ENCODE results near the gene COPE. TPM values are rescaled to one million over a fixed set of nuclear protein-coding genes. Genes with fewer than 3 reads are reported as not detected.

The COPE gene
- polyA plus RNA-seq, 1 donor (not counting 4 experiments of a cell fraction or from before 2014, with no cell fraction given): 109 TPM

DNA sequence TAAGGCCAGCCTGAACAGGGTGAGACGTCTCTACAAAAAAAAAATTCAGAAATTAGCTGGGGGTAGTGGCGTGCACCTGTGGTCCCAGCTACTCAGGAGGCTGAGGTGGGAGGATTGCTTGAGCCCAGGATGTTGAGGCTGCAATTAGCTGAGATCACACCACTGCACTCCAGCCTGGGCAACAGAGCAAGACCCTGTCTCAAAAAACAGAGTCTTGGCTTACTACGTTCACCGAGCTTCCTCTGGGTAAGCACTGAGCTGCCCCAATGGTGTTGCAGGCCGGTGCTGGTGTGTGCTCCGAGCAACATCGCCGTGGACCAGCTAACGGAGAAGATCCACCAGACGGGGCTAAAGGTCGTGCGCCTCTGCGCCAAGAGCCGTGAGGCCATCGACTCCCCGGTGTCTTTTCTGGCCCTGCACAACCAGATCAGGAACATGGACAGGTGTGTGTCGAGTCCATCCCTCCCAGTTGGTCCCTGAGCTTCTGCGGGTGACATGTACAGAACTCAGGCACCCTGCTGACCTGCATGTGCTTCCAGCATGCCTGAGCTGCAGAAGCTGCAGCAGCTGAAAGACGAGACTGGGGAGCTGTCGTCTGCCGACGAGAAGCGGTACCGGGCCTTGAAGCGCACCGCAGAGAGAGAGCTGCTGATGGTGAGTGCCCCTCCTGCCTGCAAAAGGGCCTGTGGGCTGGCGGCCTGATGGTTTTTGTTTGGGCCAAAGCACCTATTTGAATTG, 63.4 kb downstream of the COPE start:
- H3K79me2 ChIP-seq (ENCODE audit: control insufficient read depth, insufficient read depth, low read length): peaks cover 29% of the 10 kb centered on the region
- peaks cover 51 to 87% of the 10 kb centered on the region in 2 experiments for H3K36me3 ChIP-seq (ENCODE audit: control insufficient read depth in 2 of 2, extremely low read depth in 1 of 2, insufficient read depth in 2 of 2, low read length in 2 of 2)
- no peaks in the 10 kb centered on the region for H3K9me3 ChIP-seq (ENCODE audit: control insufficient read depth, low read depth, low read length)
- H2AFZ ChIP-seq (ENCODE audit: control insufficient read depth, low read length): no peak overlapping the region
- FAIRE-seq (no peak), DNase-seq (ENCODE audit: low read depth, low spot score) (no peak)
- H4K20me1 ChIP-seq (ENCODE audit: control insufficient read depth, extremely low read depth, insufficient read depth, low read length): peaks cover 14% of the 10 kb centered on the region
- H3K27ac ChIP-seq (ENCODE audit: control insufficient read depth, insufficient read depth, low read length): no peak overlapping the region
- H3K4me2 ChIP-seq (ENCODE audit: control insufficient read depth, extremely low read depth, insufficient read depth, low read depth, low read length): no peak overlapping the region
- dilution Hi-C loops (cut with MboI; ENCODE audit: extremely low pct_ligation_motif_present, low sequenced_read_pairs): no loop called here
- TF ChIP-seq, protein P1, sequence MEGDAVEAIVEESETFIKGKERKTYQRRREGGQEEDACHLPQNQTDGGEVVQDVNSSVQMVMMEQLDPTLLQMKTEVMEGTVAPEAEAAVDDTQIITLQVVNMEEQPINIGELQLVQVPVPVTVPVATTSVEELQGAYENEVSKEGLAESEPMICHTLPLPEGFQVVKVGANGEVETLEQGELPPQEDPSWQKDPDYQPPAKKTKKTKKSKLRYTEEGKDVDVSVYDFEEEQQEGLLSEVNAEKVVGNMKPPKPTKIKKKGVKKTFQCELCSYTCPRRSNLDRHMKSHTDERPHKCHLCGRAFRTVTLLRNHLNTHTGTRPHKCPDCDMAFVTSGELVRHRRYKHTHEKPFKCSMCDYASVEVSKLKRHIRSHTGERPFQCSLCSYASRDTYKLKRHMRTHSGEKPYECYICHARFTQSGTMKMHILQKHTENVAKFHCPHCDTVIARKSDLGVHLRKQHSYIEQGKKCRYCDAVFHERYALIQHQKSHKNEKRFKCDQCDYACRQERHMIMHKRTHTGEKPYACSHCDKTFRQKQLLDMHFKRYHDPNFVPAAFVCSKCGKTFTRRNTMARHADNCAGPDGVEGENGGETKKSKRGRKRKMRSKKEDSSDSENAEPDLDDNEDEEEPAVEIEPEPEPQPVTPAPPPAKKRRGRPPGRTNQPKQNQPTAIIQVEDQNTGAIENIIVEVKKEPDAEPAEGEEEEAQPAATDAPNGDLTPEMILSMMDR (optimal IDR thresholded peaks at IDR 0.05 in 1 of 3, IDR thresholded peaks at IDR 0.05 in 1 of 3, conservative IDR thresholded peaks at IDR 0.05 in 1 of 3; ENCODE audit: extremely low read depth in 1 of 3, insufficient read depth in 2 of 3, low read length in 3 of 3): no peak
- TF ChIP-seq EZH2 (IDR thresholded peaks at IDR 0.05; ENCODE audit: low read length): no peak
- no peak overlapping the region for H3K4me3 ChIP-seq (ENCODE audit: control insufficient read depth in 2 of 3, extremely low read depth in 1 of 3, insufficient read depth in 2 of 3, low read depth in 1 of 3, low read length in 3 of 3)
- H3K9me1 ChIP-seq (ENCODE audit: control insufficient read depth, extremely low read depth, insufficient read depth, low read length): no peaks in the 10 kb centered on the region
- no peak overlapping the region for H3K9ac ChIP-seq (ENCODE audit: control insufficient read depth, extremely low read depth, insufficient read depth, low read length)
- H3K27me3 ChIP-seq (ENCODE audit: control insufficient read depth, extremely low read depth, insufficient read depth, low read length): no peaks in the 10 kb centered on the region
- H3K4me1 ChIP-seq (ENCODE audit: control insufficient read depth, extremely low read depth, insufficient read depth, low read length): peaks cover 3% of the 10 kb centered on the region

DNA sequence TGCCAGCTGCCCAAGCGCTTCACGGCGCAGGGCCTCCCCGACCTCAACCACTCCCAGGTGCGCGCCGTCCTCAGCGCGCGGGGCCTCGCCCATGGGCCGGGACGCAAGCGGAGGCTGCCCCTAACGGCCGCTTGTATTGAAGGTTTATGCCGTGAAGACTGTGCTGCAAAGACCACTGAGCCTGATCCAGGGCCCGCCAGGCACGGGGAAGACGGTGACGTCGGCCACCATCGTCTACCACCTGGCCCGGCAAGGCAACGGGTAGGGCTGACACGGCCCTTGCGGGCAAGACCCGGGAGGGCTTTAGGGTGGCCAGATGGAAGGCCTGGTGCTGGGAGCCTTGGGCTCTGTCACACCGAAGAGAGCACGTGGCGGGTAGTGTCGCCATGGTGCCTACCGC, 64.2 kb downstream of the COPE start:
- Histone ChIP-seq H3K36me3 (ENCODE audit: control insufficient read depth in 2 of 2, extremely low read depth in 1 of 2, insufficient read depth in 2 of 2, low read length in 2 of 2) (peaks cover 50 to 85% of the 10 kb centered on the region in 2 experiments), H3K27ac (ENCODE audit: control insufficient read depth, insufficient read depth, low read length) (no peak overlapping the region), H3K4me3 (ENCODE audit: control insufficient read depth in 2 of 3, extremely low read depth in 1 of 3, insufficient read depth in 2 of 3, low read depth in 1 of 3, low read length in 3 of 3) (no peak overlapping the region), H3K9me3 (ENCODE audit: control insufficient read depth, low read depth, low read length) (no peaks in the 10 kb centered on the region), H4K20me1 (ENCODE audit: control insufficient read depth, extremely low read depth, insufficient read depth, low read length) (peaks cover 17% of the 10 kb centered on the region), H3K9me1 (ENCODE audit: control insufficient read depth, extremely low read depth, insufficient read depth, low read length) (no peaks in the 10 kb centered on the region), H2AFZ (ENCODE audit: control insufficient read depth, low read length) (no peak overlapping the region), H3K9ac (ENCODE audit: control insufficient read depth, extremely low read depth, insufficient read depth, low read length) (no peak overlapping the region), H3K4me1 (ENCODE audit: control insufficient read depth, extremely low read depth, insufficient read depth, low read length) (peaks cover 11% of the 10 kb centered on the region), H3K4me2 (ENCODE audit: control insufficient read depth, extremely low read depth, insufficient read depth, low read depth, low read length) (no peak overlapping the region), H3K79me2 (ENCODE audit: control insufficient read depth, insufficient read depth, low read length) (peaks cover 34% of the 10 kb centered on the region), H3K27me3 (ENCODE audit: control insufficient read depth, extremely low read depth, insufficient read depth, low read length) (no peaks in the 10 kb centered on the region)
- dilution Hi-C loops (cut with MboI; ENCODE audit: extremely low pct_ligation_motif_present, low sequenced_read_pairs): no loop called here
- FAIRE-seq (no peak), DNase-seq (ENCODE audit: low read depth, low spot score) (no peak)
- no peak for TF ChIP-seq EZH2 (IDR thresholded peaks at IDR 0.05; ENCODE audit: low read length)
- TF ChIP-seq, protein P1 (optimal IDR thresholded peaks at IDR 0.05 in 1 of 3, IDR thresholded peaks at IDR 0.05 in 1 of 3, conservative IDR thresholded peaks at IDR 0.05 in 1 of 3; ENCODE audit: extremely low read depth in 1 of 3, insufficient read depth in 2 of 3, low read length in 3 of 3): no peak
